DND-41 (cell line): Measurements from ENCODE around the gene TMA16.

Source experiments
- EZH2 ChIP-seq: IDR thresholded peaks from 3 replicates; pipeline ENCODE4 v1.6.1; 2012; ENCODE audit warnings: borderline replicate concordance, low read depth, mild to moderate bottlenecking, moderate library complexity, low read length, inconsistent platforms; ENCODE audit not compliant: severe bottlenecking
- TF ChIP-seq, protein P1 (sequence below): IDR thresholded peaks from 2 replicates; pipeline ENCODE4 v1.5.1; 2012; ENCODE audit warnings: borderline replicate concordance, low read length, moderate library complexity, mild to moderate bottlenecking; ENCODE audit not compliant: poor library complexity, severe bottlenecking; ENCODE audit errors: extremely low read depth

DNA sequence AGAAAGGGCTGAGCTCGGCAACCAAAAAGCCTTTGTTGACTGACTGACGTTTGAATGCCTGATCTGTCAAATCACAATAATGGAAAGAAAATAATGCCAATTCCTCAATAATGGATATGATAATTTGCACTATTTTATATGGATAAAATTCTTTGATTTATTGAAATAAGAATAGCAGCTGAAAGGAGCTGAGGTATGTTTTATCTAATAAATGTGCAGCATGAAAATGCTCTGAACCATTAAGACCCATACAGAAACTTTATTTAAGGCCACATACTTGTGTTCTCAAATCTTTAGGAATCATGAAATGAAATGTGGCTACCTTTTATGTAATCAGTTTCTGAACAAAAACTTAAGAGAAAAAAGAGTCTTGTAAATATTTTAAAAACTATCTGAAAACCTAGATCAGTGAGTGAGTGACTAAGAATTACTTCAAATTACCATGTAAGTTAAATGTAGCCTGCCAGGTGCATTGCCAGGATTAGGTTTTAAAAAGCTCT, 69.8 kb downstream of the TMA16 start:
- TF ChIP-seq, protein P1, sequence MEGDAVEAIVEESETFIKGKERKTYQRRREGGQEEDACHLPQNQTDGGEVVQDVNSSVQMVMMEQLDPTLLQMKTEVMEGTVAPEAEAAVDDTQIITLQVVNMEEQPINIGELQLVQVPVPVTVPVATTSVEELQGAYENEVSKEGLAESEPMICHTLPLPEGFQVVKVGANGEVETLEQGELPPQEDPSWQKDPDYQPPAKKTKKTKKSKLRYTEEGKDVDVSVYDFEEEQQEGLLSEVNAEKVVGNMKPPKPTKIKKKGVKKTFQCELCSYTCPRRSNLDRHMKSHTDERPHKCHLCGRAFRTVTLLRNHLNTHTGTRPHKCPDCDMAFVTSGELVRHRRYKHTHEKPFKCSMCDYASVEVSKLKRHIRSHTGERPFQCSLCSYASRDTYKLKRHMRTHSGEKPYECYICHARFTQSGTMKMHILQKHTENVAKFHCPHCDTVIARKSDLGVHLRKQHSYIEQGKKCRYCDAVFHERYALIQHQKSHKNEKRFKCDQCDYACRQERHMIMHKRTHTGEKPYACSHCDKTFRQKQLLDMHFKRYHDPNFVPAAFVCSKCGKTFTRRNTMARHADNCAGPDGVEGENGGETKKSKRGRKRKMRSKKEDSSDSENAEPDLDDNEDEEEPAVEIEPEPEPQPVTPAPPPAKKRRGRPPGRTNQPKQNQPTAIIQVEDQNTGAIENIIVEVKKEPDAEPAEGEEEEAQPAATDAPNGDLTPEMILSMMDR: no peak
- no peak for TF ChIP-seq EZH2
